K562 (cell line): ENCODE measurements around the gene SLC4A4. TPM values are rescaled to one million over a fixed set of nuclear protein-coding genes. Genes with fewer than 3 reads are reported as not detected.

ENCODE experiments used
- ATAC-seq: fragments of 200-7000 bp; cut with Tn5 transposase; 3 replicates; pipeline ENCODE4 v1.9.1; 2020; ENCODE audit warnings: moderate library complexity
- BruUV-seq: library from RNA; stranded (reverse); fragments of 400-500 nt; replicated peaks from 2 replicates; lab custom pipeline; 2021; lab: Mats Ljungman, UMichigan
- CTCF ChIA-PET: fragments of 300-600 bp; formaldehyde crosslinking; extraction: SDS; loops from one replicate; lab custom pipeline; 2021; ENCODE audit warnings: low intra/inter-chr PET ratio; lab: Yijun Ruan, JAX
- POLR2A ChIA-PET: fragments of 300-600, 350-650 bp; sonication (Branson Sonifier 250); formaldehyde crosslinking; extraction: SDS; loops from one replicate; lab custom pipeline; 2021; ENCODE audit warnings: antibody characterized with exemption, inconsistent platforms; lab: Yijun Ruan, JAX
- DNase-seq, 4 experiments: peaks; one replicate each; pipeline versions ENCODE4 v3.0.0 to v3.0.0-alpha.2; 2011 to 2018; ENCODE audit warnings: low spot score in 3 of 4, mixed read lengths in 3 of 4; ENCODE audit errors: extremely low read depth in 1 of 4
- FAIRE-seq: peaks from 2 replicates; lab custom pipeline; 2011; peaks lifted over from hg19 to GRCh38; lab: Jason Lieb, UNC
- H2AFZ ChIP-seq: 2 replicates; pipeline ENCODE4 v1.6.0; 2011; ENCODE audit warnings: low read depth, low read length, control low read depth, inconsistent platforms
- H3K27ac ChIP-seq: fragments of 200-600 bp; 3 replicates; pipeline ENCODE4 v1.8.0; 2011; ENCODE audit warnings: low read depth, mild to moderate bottlenecking, control low read depth, inconsistent platforms, low read length, moderate library complexity, mixed read lengths; ENCODE audit errors: extremely low read depth
- H3K27me3 ChIP-seq, 2 experiments: fragments of 300-600 bp in 1 of 2; 2 replicates in 1 of 2; 3 replicates in 1 of 2; pipeline versions ENCODE4 v1.6.0 to v1.8.0; 2011; ENCODE audit warnings: inconsistent platforms in 2 of 2, low read length in 2 of 2, mild to moderate bottlenecking in 1 of 2, mixed read lengths in 1 of 2, moderate library complexity in 1 of 2; ENCODE audit not compliant: control insufficient read depth in 2 of 2, insufficient read depth in 2 of 2
- H3K36me3 ChIP-seq: fragments of 300-600 bp; 3 replicates; pipeline ENCODE4 v1.8.0; 2011; ENCODE audit warnings: mild to moderate bottlenecking, low read length, inconsistent platforms; ENCODE audit not compliant: control insufficient read depth, insufficient read depth
- H3K4me1 ChIP-seq, 2 experiments: fragments of 200-600 bp in 1 of 2; replicated peaks in 1 of 2; 2 replicates in 1 of 2; 3 replicates in 1 of 2; pipeline versions ENCODE4 v1.5.1 to v1.8.0; 2011; ENCODE audit warnings: inconsistent platforms in 2 of 2, low read length in 2 of 2, mild to moderate bottlenecking in 1 of 2, mixed read lengths in 1 of 2, moderate library complexity in 1 of 2; ENCODE audit not compliant: control insufficient read depth in 2 of 2, insufficient read depth in 2 of 2
- H3K4me2 ChIP-seq: 2 replicates; pipeline ENCODE4 v1.6.1; 2011; ENCODE audit warnings: low read length, control low read depth, inconsistent platforms, mixed read lengths; ENCODE audit not compliant: insufficient read depth
- H3K4me3 ChIP-seq: fragments of 200-600 bp; sonication (generic), shearing (Covaris generic); 2 replicates; pipeline ENCODE4 v1.5.1; 2016; ENCODE audit warnings: control low read depth, inconsistent platforms
- H3K79me2 ChIP-seq: fragments of 200-600 bp; 3 replicates; pipeline ENCODE4 v1.8.0; 2011; ENCODE audit warnings: low read length, inconsistent platforms; ENCODE audit not compliant: control insufficient read depth, insufficient read depth
- H3K9ac ChIP-seq, 2 experiments: 2 replicates each; pipeline versions ENCODE4 v1.6.0 to v1.6.1; 2011; ENCODE audit warnings: low read depth in 2 of 2, low read length in 2 of 2, control low read depth in 1 of 2, inconsistent platforms in 1 of 2, mild to moderate bottlenecking in 1 of 2, mixed read lengths in 1 of 2; ENCODE audit not compliant: insufficient read depth in 1 of 2
- H3K9me1 ChIP-seq: one replicate; pipeline ENCODE4 v1.6.0; 2011; ENCODE audit warnings: inconsistent platforms, mild to moderate bottlenecking, low read length, moderate library complexity; ENCODE audit not compliant: control insufficient read depth, insufficient read depth
- H3K9me3 ChIP-seq: replicated peaks from 2 replicates; pipeline ENCODE4 v1.5.1; 2011; ENCODE audit warnings: low read depth, low read length, inconsistent platforms; ENCODE audit not compliant: control insufficient read depth, insufficient read depth
- H4K20me1 ChIP-seq: replicated peaks from 2 replicates; pipeline ENCODE4 v1.6.1; 2011; ENCODE audit warnings: low read length, inconsistent platforms, mixed read lengths; ENCODE audit not compliant: control insufficient read depth, insufficient read depth
- CCNT2 ChIP-seq: IDR thresholded peaks from 2 replicates; pipeline ENCODE4 v1.6.1; 2011; ENCODE audit warnings: borderline replicate concordance, low read depth, mild to moderate bottlenecking, moderate library complexity, mixed read lengths, low read length; ENCODE audit not compliant: insufficient read length; ENCODE audit errors: extremely low read depth
- HMGN3 ChIP-seq: IDR thresholded peaks from 2 replicates; pipeline ENCODE4 v1.6.1; 2011; ENCODE audit warnings: borderline replicate concordance, low read depth, mild to moderate bottlenecking, mixed read lengths, low read length; ENCODE audit not compliant: insufficient read length; ENCODE audit errors: extremely low read depth
- PML ChIP-seq: IDR thresholded peaks from 2 replicates; pipeline ENCODE4 v1.6.1; 2012; ENCODE audit warnings: low read length, inconsistent platforms
- TAF7 ChIP-seq: fragments of 450-650 bp; IDR thresholded peaks from 2 replicates; pipeline ENCODE4 v1.6.1; 2016; ENCODE audit warnings: missing genetic modification characterization, missing compliant biosample characterization
- ZBTB8A ChIP-seq: fragments of 450-650 bp; IDR thresholded peaks from 2 replicates; pipeline ENCODE4 v1.6.1; 2018; ENCODE audit warnings: mild to moderate bottlenecking, moderate library complexity; ENCODE audit not compliant: partially characterized antibody
- ZNF77 ChIP-seq: fragments of 250-450 bp; sonication (Bioruptor Pico); IDR thresholded peaks from 2 replicates; pipeline ENCODE4 v1.5.0; 2020
- WGBS: fragments of 100-300 bp; shearing (Covaris generic); methylation state at CpG from one replicate; pipeline ENCODE4 v1.1.6; 2016; ENCODE audit warnings: low coverage, mixed read lengths; ENCODE audit not compliant: insufficient coverage; ENCODE audit errors: missing lambda C conversion rate; 5-methylcytosine and 5-hydroxymethylcytosine counted together
- in situ Hi-C: fragments of 300-500 bp; cut with MboI; formaldehyde crosslinking; loops from 4 replicates; pipeline ENCODE4 v1.15.0; 2018; ENCODE audit warnings: inconsistent platforms, mixed read lengths
- intact Hi-C: fragments of 100-400 bp; cut with micrococcal nuclease; formaldehyde crosslinking; loops from 2 replicates; pipeline ENCODE4 v1.14.2; 2022
- polyA plus RNA-seq, 8 experiments: library from polyadenylated mRNA; depleted of rRNA in 4 of 8; stranded (reverse) in 5 of 8; unstranded in 3 of 8; fragments of >200 nt; fragmentation: Nextera tagmentation in 2 of 8; fragmentation: Illumina TruSeq in 1 of 8; extraction: Ambion mirVana in 2 of 8; extraction: Trizol in 1 of 8; gene quantifications; 2 replicates each; pipeline versions ENCODE4 v1.2.1 to v1.2.3, GENCODE V29; 2011 to 2014; ENCODE audit warnings: inconsistent platforms in 1 of 8, missing spikeins in 1 of 8
- total RNA-seq, 7 experiments: library from RNA; depleted of rRNA in 6 of 7; stranded (reverse); fragments of >200 nt in 6 of 7; fragmentation: Illumina TruSeq in 2 of 7; extraction: Trizol in 2 of 7; gene quantifications; 2 replicates each; pipeline versions ENCODE4 v1.2.1 to v1.2.3, GENCODE V29; 2011 to 2021; ENCODE audit warnings: low replicate concordance in 1 of 7
- TF ChIP-seq, protein P1 (sequence below): fragments of 450-650 bp; IDR thresholded peaks from 2 replicates; pipeline ENCODE4 v1.6.1; 2016; ENCODE audit warnings: low read depth

The SLC4A4 gene
- total and polyA plus RNA-seq, 9 of the 15 experiments (the other 6 are each of a cell fraction or from before 2014, with no cell fraction given), result 0.01 to 0.18 (median 0.07) TPM; not detected in 2

DNA sequence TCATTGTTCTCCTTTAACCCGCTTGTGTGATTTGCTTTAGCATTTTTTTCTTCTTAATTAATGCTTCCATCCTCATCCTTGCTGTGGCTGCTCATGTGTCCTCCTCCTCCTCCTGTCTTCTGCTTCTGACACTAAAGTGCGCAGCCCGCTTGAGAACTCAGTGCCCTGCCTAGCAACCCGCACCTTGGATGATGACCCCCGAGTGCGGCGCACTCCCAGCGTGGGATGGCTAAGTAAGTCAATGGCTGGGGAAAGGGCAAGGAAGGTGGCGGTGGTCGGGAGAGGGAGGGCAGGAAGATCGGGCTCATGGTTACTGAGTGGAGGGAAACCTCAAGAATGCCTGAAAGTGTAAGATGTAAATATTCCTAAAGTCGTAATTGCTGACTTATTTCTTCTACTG is 30.1 kb downstream of the SLC4A4 start:
- H4K20me1 ChIP-seq, result no peaks in the 10 kb centered on the region
- peaks cover 0 to 2% of the 10 kb centered on the region in 2 experiments; a peak in 1 of 5 replicates for H3K27me3 ChIP-seq
- no peaks in the 10 kb centered on the region for H3K4me1 ChIP-seq
- in situ Hi-C loops (no loop called here), intact Hi-C loops (no loop called here)
- no peak overlapping the region for H3K27ac ChIP-seq
- H2AFZ ChIP-seq, result no peak overlapping the region
- WGBS, result 1% methylated on average over 10 of the region's 12 CpGs
- ATAC-seq (no peak), DNase-seq (no peak), FAIRE-seq (no peak)
- H3K4me2 ChIP-seq, result no peak overlapping the region
- H3K9ac ChIP-seq, result no peak overlapping the region
- H3K79me2 ChIP-seq, result no peaks in the 10 kb centered on the region
- no TSS peak for BruUV-seq
- no peak overlapping the region for H3K4me3 ChIP-seq
- no peaks in the 10 kb centered on the region for H3K36me3 ChIP-seq
- POLR2A ChIA-PET, result no interaction called here
- no peaks in the 10 kb centered on the region for H3K9me1 ChIP-seq
- H3K9me3 ChIP-seq, result no peaks in the 10 kb centered on the region; the same call in 1 of the 2 replicates
- TF ChIP-seq HMGN3, result no peak
- no peak for TF ChIP-seq ZBTB8A
- no peak for TF ChIP-seq CCNT2
- no peak for TF ChIP-seq PML
- TF ChIP-seq, protein P1, sequence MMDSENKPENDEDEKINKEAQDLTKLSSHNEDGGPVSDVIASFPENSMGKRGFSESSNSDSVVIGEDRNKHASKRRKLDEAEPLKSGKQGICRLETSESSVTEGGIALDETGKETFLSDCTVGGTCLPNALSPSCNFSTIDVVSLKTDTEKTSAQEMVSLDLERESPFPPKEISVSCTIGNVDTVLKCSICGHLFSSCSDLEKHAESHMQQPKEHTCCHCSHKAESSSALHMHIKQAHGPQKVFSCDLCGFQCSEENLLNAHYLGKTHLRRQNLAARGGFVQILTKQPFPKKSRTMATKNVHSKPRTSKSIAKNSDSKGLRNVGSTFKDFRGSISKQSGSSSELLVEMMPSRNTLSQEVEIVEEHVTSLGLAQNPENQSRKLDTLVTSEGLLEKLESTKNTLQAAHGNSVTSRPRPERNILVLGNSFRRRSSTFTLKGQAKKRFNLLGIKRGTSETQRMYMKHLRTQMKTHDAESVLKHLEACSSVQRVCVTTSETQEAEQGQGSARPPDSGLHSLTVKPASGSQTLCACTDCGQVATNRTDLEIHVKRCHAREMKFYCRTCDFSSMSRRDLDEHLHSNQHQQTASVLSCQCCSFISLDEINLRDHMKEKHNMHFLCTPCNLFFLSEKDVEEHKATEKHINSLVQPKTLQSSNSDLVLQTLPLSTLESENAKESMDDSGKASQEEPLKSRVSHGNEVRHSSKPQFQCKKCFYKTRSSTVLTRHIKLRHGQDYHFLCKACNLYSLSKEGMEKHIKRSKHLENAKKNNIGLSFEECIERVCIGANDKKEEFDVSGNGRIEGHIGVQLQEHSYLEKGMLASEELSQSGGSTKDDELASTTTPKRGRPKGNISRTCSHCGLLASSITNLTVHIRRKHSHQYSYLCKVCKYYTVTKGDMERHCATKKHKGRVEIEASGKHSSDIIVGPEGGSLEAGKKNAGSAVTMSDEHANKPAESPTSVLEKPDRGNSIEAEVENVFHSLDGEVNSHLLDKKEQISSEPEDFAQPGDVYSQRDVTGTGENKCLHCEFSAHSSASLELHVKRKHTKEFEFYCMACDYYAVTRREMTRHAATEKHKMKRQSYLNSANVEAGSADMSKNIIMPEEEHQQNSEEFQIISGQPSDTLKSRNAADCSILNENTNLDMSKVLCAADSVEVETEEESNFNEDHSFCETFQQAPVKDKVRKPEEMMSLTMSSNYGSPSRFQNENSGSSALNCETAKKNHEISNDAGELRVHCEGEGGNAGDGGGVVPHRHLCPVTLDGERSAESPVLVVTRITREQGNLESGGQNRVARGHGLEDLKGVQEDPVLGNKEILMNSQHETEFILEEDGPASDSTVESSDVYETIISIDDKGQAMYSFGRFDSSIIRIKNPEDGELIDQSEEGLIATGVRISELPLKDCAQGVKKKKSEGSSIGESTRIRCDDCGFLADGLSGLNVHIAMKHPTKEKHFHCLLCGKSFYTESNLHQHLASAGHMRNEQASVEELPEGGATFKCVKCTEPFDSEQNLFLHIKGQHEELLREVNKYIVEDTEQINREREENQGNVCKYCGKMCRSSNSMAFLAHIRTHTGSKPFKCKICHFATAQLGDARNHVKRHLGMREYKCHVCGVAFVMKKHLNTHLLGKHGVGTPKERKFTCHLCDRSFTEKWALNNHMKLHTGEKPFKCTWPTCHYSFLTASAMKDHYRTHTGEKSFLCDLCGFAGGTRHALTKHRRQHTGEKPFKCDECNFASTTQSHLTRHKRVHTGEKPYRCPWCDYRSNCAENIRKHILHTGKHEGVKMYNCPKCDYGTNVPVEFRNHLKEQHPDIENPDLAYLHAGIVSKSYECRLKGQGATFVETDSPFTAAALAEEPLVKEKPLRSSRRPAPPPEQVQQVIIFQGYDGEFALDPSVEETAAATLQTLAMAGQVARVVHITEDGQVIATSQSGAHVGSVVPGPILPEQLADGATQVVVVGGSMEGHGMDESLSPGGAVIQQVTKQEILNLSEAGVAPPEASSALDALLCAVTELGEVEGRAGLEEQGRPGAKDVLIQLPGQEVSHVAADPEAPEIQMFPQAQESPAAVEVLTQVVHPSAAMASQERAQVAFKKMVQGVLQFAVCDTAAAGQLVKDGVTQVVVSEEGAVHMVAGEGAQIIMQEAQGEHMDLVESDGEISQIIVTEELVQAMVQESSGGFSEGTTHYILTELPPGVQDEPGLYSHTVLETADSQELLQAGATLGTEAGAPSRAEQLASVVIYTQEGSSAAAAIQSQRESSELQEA, result no peak
- TF ChIP-seq TAF7, result no peak
- TF ChIP-seq ZNF77 (CRISPR knock-in tag), result no peak
- CTCF ChIA-PET, result no interaction called here
